PC-3 (cell line): ENCODE results near the gene TBPL1. TPM values are rescaled to one million over a fixed set of nuclear protein-coding genes. Genes with fewer than 3 reads are reported as not detected.
A peak's percentile ranks its signal among the peaks of the same experiment; 100 is the strongest.

Experiments used
- ATAC-seq: fragments of 200-7000 bp; cut with Tn5 transposase; 2 replicates; pipeline ENCODE4 v1.9.1; 2020; ENCODE audit warnings: mild to moderate bottlenecking, moderate library complexity
- BruUV-seq: library from RNA; stranded (reverse); fragments of 400-500 nt; replicated peaks from 2 replicates; lab custom pipeline; 2021; lab: Mats Ljungman, UMichigan
- CTCF ChIA-PET: fragments of 300-600 bp; sonication (Branson Sonifier 250); formaldehyde crosslinking; loops from one replicate; lab custom pipeline; 2022; ENCODE audit warnings: antibody characterized with exemption; lab: Charles Lee
- POLR2A ChIA-PET: fragments of 300-600 bp; sonication (Branson Sonifier 250); formaldehyde crosslinking; loops from one replicate; lab custom pipeline; 2022; ENCODE audit warnings: antibody characterized with exemption; ENCODE audit not compliant: unreplicated experiment; lab: Charles Lee
- DNase-seq: peaks from one replicate; pipeline ENCODE4 v3.0.0-alpha.2; 2015
- H2AFZ ChIP-seq: fragments of 300-600 bp; sonication (generic); 2 replicates; pipeline ENCODE4 v1.6.0; 2016; ENCODE audit warnings: antibody characterized with exemption, low read length
- H3F3A ChIP-seq: fragments of 300-600 bp; sonication (generic); one replicate; pipeline ENCODE4 v1.6.0; 2017; ENCODE audit warnings: antibody characterized with exemption, low read length, control low read depth, mild to moderate bottlenecking; ENCODE audit not compliant: unreplicated experiment
- H3K27ac ChIP-seq: fragments of 300-600 bp; sonication (generic); 2 replicates; pipeline ENCODE4 v1.5.1; 2016; ENCODE audit warnings: mild to moderate bottlenecking, low read length
- H3K27me3 ChIP-seq: fragments of 300-600 bp; sonication (generic); 2 replicates; pipeline ENCODE4 v1.6.1; 2016; ENCODE audit warnings: low read length, mixed read lengths
- H3K36me3 ChIP-seq: fragments of 300-600 bp; sonication (generic); 2 replicates; pipeline ENCODE4 v1.6.1; 2016; ENCODE audit warnings: low read depth, mixed run types, low read length, mixed read lengths
- H3K4me1 ChIP-seq: fragments of 300-600 bp; sonication (generic); 2 replicates; pipeline ENCODE4 v1.5.1; 2016; ENCODE audit warnings: low read length; ENCODE audit not compliant: insufficient read depth
- H3K4me2 ChIP-seq: fragments of 300-600 bp; sonication (generic); 2 replicates; pipeline ENCODE4 v1.6.0; 2016; ENCODE audit warnings: low read length
- H3K4me3 ChIP-seq: fragments of 300-600 bp; sonication (generic); 2 replicates; pipeline ENCODE4 v1.5.1; 2016; ENCODE audit warnings: mild to moderate bottlenecking, low read length, mixed read lengths
- H3K79me2 ChIP-seq: fragments of 300-600 bp; sonication (generic); 2 replicates; pipeline ENCODE4 v1.6.1; 2017; ENCODE audit warnings: low read length, mixed read lengths
- H3K9ac ChIP-seq: fragments of 300-600 bp; sonication (generic); 2 replicates; pipeline ENCODE4 v1.6.0; 2016; ENCODE audit warnings: mild to moderate bottlenecking, low read length
- H3K9me2 ChIP-seq: fragments of 300-600 bp; sonication (generic); replicated peaks from 2 replicates; pipeline ENCODE4 v1.6.1; 2016; ENCODE audit warnings: mixed run types, low read length, mixed read lengths
- H3K9me3 ChIP-seq: fragments of 300-600 bp; sonication (generic); 2 replicates; pipeline ENCODE4 v1.6.1; 2016; ENCODE audit warnings: low read length, mixed read lengths
- H4K20me1 ChIP-seq: fragments of 300-600 bp; sonication (generic); 2 replicates; pipeline ENCODE4 v1.6.1; 2016; ENCODE audit warnings: low read length, mixed read lengths
- CTCF ChIP-seq: fragments of 300-600 bp; sonication (generic); conservative IDR thresholded peaks from 2 replicates; pipeline ENCODE4 v1.5.1; 2017; ENCODE audit warnings: antibody characterized with exemption, low read depth, mild to moderate bottlenecking, low read length
- EZH2 ChIP-seq: fragments of 300-600 bp; sonication (generic); IDR thresholded peaks from one replicate; pipeline ENCODE4 v1.6.1; 2017; ENCODE audit warnings: antibody characterized with exemption, mild to moderate bottlenecking, low read length; ENCODE audit not compliant: unreplicated experiment
- EZH2phosphoT487 ChIP-seq: fragments of 300-600 bp; sonication (generic); IDR thresholded peaks from 2 replicates; pipeline ENCODE4 v1.6.1; 2018; ENCODE audit warnings: mild to moderate bottlenecking, antibody characterized with exemption, low read length, borderline replicate concordance
- intact Hi-C: fragments of 100-400 bp; cut with micrococcal nuclease; formaldehyde crosslinking; loops from 2 replicates; pipeline ENCODE4 v1.9.0; 2023
- total RNA-seq: library from RNA; depleted of rRNA; stranded (reverse); fragments of >200 nt; gene quantifications from 2 replicates; pipeline ENCODE4 v1.2.3, GENCODE V29; 2014

The TBPL1 gene
- total RNA-seq, 1 experiment from 2014 or later = 30.8 TPM

DNA sequence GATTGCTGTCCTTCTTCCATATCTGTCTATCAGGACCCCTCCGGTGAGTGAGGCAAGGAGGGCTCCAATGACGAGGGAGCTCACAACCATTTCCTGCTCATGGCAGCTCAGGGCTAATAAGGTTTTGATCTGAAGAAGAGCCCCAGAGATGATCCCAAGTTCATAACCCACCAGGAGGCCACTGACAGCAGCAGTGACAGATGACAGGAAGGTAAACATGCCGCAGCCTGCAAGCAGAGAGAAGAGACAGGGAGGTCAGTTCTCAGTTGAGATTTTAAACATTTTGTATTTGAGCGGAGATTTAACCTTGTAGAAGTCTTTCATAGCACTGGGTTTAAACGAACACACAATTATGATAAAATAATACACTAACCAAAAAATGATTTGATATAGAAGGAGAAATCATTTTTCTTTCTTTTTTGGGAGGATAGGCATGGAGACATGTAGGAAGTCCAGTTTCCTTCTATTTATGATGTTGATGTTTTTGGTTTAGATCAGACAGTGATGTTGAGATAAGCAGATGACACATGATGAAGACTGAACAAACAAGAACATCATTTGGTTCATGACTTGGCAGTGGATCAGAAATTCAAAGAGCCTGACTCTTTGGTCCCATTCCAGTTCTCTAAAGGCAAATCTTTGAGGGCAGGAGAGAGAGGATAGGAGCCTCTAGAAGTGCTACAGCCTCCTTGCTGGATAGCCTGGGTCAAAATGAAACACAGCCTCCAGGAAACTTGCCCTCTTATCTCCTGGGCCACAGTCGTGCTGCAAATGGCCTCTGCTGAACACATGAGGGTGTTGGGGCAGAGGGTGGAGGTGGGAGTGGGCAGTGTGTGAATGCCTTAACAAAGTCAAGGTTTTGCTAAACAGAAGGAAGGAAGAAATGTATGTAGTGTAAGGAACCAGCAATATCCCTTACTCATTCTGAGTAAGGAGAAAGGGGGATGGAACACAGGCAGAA, 76.8 kb downstream of the TBPL1 start:
- peak; percentile 69 for DNase-seq
- Histone ChIP-seq H3K4me1 (peaks cover 37% of the 10 kb centered on the region), H2AFZ (no peak overlapping the region), H3K36me3 (no peaks in the 10 kb centered on the region), H3K27me3 (no peaks in the 10 kb centered on the region), H3K9me2 (no peaks in the 10 kb centered on the region), H3K27ac (no peak overlapping the region), H3F3A (no peaks in the 10 kb centered on the region), H3K79me2 (no peaks in the 10 kb centered on the region), H3K4me3 (no peak overlapping the region), H3K4me2 (no peak overlapping the region), H3K9ac (no peak overlapping the region), H3K9me3 (no peaks in the 10 kb centered on the region), H4K20me1 (no peaks in the 10 kb centered on the region)
- no peak for TF ChIP-seq CTCF
- TF ChIP-seq EZH2 = no peak
- no peak for TF ChIP-seq EZH2phosphoT487
- intact Hi-C loops = no loop called here
- no peak for ATAC-seq
- BruUV-seq = no TSS peak
- ChIA-PET CTCF (no interaction called here), POLR2A (no interaction called here)

DNA sequence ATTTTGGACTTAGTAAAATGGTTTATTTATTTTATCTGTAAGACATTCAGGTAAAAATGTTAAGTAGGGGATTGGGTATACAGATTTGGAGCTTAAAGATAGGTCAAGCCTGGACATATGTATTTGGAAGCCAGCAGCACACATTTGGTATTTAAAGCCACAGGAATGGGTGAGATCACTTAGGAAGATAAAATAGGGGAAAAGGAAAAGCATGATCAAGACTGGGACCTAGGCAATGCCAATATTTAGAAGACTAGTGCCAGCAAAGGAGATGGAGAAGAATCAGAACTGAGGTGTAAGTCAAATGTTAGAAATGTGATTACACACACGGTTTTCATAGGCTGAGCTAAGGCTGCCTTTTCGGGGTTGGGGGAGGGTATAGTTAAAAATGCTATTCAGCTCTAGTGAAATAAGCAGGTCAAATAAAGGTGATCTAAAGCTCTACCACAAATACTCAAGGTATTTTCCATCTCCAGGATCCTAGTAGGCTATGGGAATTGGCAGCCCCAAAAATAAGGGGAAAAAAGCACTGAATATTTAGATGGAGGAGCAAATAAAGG, 78.8 kb downstream of the TBPL1 start:
- no peak overlapping the region for H3K27ac ChIP-seq
- DNase-seq = peak; percentile 38
- H3K9me3 ChIP-seq = no peaks in the 10 kb centered on the region
- H3K79me2 ChIP-seq = no peaks in the 10 kb centered on the region
- H3K27me3 ChIP-seq = no peaks in the 10 kb centered on the region
- H3K4me1 ChIP-seq = peaks cover 44% of the 10 kb centered on the region
- intact Hi-C loops = no loop called here
- H3K9me2 ChIP-seq = no peaks in the 10 kb centered on the region
- H4K20me1 ChIP-seq = no peaks in the 10 kb centered on the region
- no peaks in the 10 kb centered on the region for H3K36me3 ChIP-seq
- no peak overlapping the region for H3K4me3 ChIP-seq
- H3K9ac ChIP-seq = no peak overlapping the region
- ChIA-PET POLR2A (no interaction called here), CTCF (no interaction called here)
- no peak overlapping the region for H2AFZ ChIP-seq
- TF ChIP-seq EZH2 = no peak
- TF ChIP-seq CTCF = no peak
- no peak for TF ChIP-seq EZH2phosphoT487
- H3F3A ChIP-seq = no peaks in the 10 kb centered on the region
- ATAC-seq = no peak
- no TSS peak for BruUV-seq
- H3K4me2 ChIP-seq = no peak overlapping the region

DNA sequence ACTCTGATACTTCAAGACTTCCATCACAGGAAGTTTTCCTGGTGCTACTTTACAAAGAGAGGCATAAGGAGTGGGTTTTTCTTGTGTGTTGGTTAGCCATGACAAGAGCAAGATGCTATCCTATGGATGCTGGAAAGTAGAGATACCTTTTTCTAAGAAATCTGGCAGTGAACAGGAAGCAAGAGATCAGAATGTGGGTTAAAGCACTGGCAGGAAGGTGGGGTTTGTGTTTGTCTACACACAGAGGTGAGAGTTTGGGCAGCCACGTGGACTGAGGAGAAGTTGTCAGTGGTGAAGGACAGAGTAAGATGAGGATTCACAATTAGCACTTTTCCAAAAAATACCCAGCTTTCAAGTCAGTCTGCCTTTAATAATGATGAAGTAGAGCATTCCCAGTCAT, 81.5 kb downstream of the TBPL1 start:
- Histone ChIP-seq H3K4me3 (no peak overlapping the region), H3K4me1 (peaks cover 39% of the 10 kb centered on the region), H3K79me2 (no peaks in the 10 kb centered on the region), H3K36me3 (no peaks in the 10 kb centered on the region), H3K9me2 (no peaks in the 10 kb centered on the region), H3F3A (no peaks in the 10 kb centered on the region), H3K9me3 (no peaks in the 10 kb centered on the region), H2AFZ (no peak overlapping the region), H3K27ac (peak overlapping the region; percentile 99), H4K20me1 (no peaks in the 10 kb centered on the region), H3K27me3 (no peaks in the 10 kb centered on the region), H3K4me2 (peak overlapping the region; percentile 83), H3K9ac (peak overlapping the region; percentile 90)
- ATAC-seq (no peak), DNase-seq (no peak)
- intact Hi-C loops = no loop called here
- TF ChIP-seq EZH2phosphoT487 (no peak), CTCF (no peak), EZH2 (no peak)
- no TSS peak for BruUV-seq
- POLR2A ChIA-PET = no interaction called here
- CTCF ChIA-PET = no interaction called here
